GM19467 (cell line): Measurements from ENCODE around the gene MAD1L1.

Source experiments
- ATAC-seq: cut with Tn5 transposase; IDR thresholded peaks from one replicate; pipeline ENCODE4 v1.9.1; 2021; ENCODE audit warnings: mild to moderate bottlenecking, moderate library complexity; ENCODE audit not compliant: unreplicated experiment

MAD1L1 gene

DNA sequence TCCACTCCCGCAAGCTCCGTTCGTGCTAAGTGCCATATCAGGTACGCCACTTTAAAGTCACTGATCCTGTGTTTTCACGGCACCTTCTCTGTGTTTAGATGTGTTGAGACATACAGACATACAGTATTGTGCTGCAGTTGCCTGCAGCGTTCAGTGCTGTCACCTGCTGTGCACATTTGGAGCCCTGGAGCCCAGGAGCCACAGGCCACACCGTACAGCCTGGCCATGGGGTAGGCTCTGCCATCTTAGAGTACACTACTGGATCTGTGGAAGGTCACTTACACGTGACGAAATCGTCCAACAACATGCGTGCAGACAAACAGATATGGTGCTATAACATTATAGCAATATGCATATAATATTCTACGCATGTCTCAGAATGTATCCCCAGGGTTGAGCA is 451.4 kb downstream of the MAD1L1 start:
- ATAC-seq: no peak

DNA sequence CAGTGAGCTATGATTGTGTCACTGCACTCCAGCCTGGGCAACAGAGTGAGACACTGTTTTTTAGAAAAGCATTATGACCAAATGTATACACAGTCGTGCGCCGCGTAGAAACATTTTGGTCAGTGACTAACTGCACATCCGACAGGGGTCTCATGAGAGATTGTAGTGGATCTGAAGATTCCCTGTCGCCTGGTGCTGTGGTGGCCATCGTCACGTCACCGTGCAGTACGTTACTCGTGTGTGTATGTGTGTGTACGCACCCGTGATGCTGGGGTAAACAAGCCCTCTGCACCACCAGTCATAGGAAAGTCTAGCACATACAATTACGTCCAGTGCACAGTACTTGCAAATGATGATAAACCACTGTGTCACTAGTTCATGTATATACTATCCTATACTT is 453.3 kb downstream of the MAD1L1 start:
- ATAC-seq: no peak

DNA sequence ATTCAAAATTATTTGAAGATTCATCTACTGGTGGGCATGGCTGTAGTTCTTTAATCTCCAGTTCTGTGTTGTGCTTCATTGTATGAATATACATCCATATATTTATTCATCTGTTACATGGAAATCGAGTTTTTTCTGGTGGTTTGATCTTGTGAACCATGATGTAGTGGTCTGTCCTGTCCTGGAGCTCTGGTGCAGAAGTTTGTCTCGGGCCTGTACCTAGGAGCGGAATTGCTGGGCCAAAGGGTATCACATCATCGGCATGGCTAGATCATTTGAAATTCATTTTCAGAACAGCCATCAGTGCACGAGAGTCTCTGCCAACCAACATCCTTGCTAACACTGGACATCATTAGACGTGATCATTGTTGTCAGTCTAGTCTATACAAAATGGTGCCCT is 455.6 kb downstream of the MAD1L1 start:
- no peak for ATAC-seq

DNA sequence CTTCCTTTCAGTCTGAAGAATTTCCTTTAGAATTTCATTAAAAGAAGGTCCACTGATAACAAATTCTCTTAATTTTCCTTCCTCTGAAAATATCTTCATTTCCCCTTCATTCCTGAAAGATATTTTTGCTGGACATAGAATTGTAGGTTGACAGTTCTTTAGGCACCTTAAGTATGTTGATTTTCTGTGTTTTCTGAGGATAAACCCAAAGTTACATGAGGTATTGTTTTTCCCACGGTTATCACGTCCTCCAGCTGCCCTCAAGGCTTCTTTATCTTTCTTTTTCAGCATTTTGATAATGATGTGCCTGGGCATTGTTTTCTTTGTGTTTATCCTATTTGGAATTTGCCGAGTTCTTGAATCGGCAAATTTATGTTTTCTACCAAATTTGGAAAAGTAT is 457.4 kb downstream of the MAD1L1 start:
- ATAC-seq: no peak

DNA sequence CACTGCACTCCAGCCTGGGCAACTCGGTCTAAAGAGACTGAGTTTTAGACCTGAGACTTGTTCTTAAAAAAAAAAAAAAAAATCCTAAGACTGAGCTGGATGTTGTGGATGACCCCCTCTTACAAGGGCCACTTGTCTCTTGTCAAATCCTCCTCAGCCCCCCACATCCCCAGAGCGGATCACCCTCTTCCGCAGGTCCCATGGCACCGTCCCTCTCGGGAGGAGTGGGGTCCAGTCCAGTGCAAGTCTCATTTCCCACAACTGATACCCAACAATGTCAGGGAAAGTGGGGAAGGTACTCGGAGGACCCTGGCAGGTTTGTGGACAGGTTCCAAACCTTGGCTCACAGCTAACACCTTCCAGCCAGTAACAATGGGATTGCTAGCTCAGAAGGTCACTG is 462.4 kb downstream of the MAD1L1 start:
- ATAC-seq: no peak

DNA sequence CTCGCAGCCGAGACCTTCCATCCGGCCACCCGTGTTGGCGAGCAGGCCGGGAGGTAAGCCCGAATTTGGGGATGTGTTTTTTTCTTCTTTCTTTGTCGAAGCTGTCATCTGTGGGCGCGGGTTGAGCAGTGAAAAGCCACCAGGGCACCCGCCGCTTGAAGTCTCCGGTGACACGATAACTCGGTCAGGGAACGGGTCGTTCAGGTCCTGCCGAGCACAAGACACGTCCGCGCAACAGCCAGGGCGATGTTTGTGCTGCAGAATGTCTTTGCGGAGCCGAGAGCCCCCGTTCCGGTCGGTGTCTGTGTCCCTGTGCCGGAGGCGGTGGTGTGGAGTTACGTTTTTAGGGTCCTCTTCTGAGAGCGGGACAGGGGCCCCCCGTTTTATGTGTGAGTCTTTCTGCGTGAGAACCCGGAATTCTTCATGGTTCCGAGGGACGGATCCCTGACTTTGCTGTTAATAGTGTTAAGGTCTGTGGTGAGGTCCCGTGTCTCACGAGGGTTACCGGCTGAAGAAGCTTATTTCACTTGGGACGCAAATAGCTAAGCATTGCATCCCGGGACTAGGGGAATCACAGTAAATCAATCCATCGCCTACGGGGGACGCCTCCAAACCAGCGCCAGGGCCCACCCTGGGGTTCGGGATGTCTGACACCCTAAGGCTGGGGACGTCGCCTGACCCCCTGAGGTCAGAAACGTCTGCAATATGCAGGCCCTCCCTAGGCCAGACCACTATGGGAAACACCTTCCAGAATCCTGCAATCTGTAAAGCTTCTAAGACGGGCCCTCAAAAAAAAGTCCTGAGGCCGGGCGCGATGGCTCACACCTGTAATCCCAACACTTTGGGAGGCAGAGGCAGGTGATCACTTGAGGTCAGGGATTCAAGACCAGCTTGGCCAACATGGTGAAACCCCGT is 463.2 kb downstream of the MAD1L1 start:
- no peak for ATAC-seq

DNA sequence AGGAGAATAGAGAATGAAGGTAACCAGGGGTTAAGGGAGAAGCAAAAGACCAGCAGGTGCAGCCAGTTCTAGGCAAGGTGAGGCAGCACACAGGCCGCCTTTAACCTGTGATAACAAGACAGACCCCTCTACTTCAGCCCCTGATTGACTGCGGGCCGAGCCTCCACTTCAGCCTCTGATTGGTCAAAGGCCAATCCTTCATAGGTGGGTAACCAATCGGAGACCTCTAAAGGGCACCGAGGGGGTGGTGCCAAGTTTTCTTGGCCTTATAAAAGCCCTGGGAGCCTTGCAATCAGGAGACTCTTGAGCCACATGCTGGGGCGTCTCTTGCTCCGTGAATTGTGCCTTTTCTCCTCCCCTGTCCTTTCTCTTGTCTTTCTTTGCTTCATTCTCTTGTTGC is 463.9 kb downstream of the MAD1L1 start:
- no peak for ATAC-seq

DNA sequence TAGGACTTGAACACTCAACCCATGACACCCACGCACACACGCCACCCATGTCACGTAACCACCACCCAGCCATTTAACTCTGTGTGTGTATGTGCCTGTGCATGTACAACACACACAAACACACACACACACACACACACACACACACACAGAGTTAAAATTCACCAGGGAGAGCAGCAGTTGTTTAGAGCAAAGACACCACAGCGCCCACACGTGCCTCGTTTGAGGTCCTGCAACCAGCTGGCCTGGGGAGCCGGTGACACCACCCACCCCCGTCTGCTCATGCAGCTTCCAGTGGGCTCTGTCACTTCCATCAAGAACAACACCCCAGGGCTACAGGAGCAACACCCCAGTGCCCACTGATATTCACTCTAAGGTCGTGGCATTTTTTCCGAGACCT is 465.2 kb downstream of the MAD1L1 start:
- ATAC-seq: no peak
